Panc1 (cell line): ENCODE data around the gene LTC4S. TPM values are rescaled to one million over a fixed set of nuclear protein-coding genes. Genes with fewer than 3 reads are reported as not detected.

Source experiments
- ATAC-seq: fragments of 200-7000 bp; cut with Tn5 transposase; 2 replicates; pipeline ENCODE4 v1.9.1; 2020; ENCODE audit warnings: mild to moderate bottlenecking, moderate library complexity
- BruUV-seq: library from RNA; stranded (reverse); fragments of 400-500 nt; replicated peaks from 2 replicates; lab custom pipeline; 2021; lab: Mats Ljungman, UMichigan
- CTCF ChIA-PET: fragments of 300-600 bp; sonication (Branson Sonifier 250); formaldehyde crosslinking; loops from one replicate; lab custom pipeline; 2022; ENCODE audit warnings: antibody characterized with exemption; lab: Charles Lee
- POLR2A ChIA-PET: fragments of 300-600 bp; sonication (Branson Sonifier 250); formaldehyde crosslinking; loops from one replicate; lab custom pipeline; 2022; ENCODE audit warnings: antibody characterized with exemption; lab: Charles Lee
- DNase-seq: peaks from one replicate; pipeline ENCODE4 v3.0.0-alpha.2; 2010; ENCODE audit warnings: low read depth, low spot score
- H3K27ac ChIP-seq: 2 replicates; pipeline ENCODE4 v1.5.1; 2011; ENCODE audit warnings: mild to moderate bottlenecking, low read length, inconsistent platforms
- H3K27me3 ChIP-seq: fragments of 200-500 bp; sonication (Bioruptor generic); 2 replicates; pipeline ENCODE4 v1.6.0; 2014; ENCODE audit warnings: low read length, inconsistent platforms; ENCODE audit not compliant: control insufficient read depth, insufficient read depth
- H3K36me3 ChIP-seq: fragments of 200-500 bp; sonication (Bioruptor generic); 2 replicates; pipeline ENCODE4 v1.5.1; 2014; ENCODE audit warnings: inconsistent platforms, mild to moderate bottlenecking, low read length, moderate library complexity; ENCODE audit not compliant: control insufficient read depth, insufficient read depth
- H3K4me1 ChIP-seq: 2 replicates; pipeline ENCODE4 v1.5.1; 2011; ENCODE audit warnings: inconsistent platforms, mild to moderate bottlenecking, low read length, moderate library complexity; ENCODE audit not compliant: control insufficient read depth, insufficient read depth
- H3K4me3 ChIP-seq, 2 experiments: 2 replicates each; pipeline ENCODE4 v1.5.1; 2011 to 2012; ENCODE audit warnings: low read depth in 2 of 2, low read length in 2 of 2, mild to moderate bottlenecking in 2 of 2, inconsistent platforms in 1 of 2, moderate library complexity in 1 of 2
- H3K9me3 ChIP-seq: fragments of 200-500 bp; sonication (Bioruptor generic); 2 replicates; pipeline ENCODE4 v1.5.1; 2014; ENCODE audit warnings: low read depth, mild to moderate bottlenecking, inconsistent platforms, low read length, moderate library complexity; ENCODE audit not compliant: control insufficient read depth, insufficient read depth
- POLR2AphosphoS5 ChIP-seq: IDR thresholded peaks from 2 replicates; pipeline ENCODE4 v1.6.1; 2012; ENCODE audit warnings: mild to moderate bottlenecking, low read depth, low read length, moderate library complexity
- SIN3A ChIP-seq: IDR thresholded peaks from 2 replicates; pipeline ENCODE4 v1.6.1; 2012; ENCODE audit warnings: low read depth, mild to moderate bottlenecking, low read length, moderate library complexity, borderline replicate concordance; ENCODE audit not compliant: insufficient read depth
- TCF7L2 ChIP-seq: IDR thresholded peaks from 2 replicates; pipeline ENCODE4 v1.6.1; 2011; ENCODE audit warnings: mild to moderate bottlenecking, low read depth, low read length, inconsistent platforms
- in situ Hi-C: cut with HindIII; loops from 2 replicates; pipeline ENCODE4 v1.10.0; 2016; ENCODE audit warnings: low sequenced_read_pairs, low pct_unique_long_range_greater_than_20kb
- intact Hi-C: fragments of 100-400 bp; cut with micrococcal nuclease; formaldehyde crosslinking; loops from one replicate; pipeline ENCODE4 v1.10.0; 2022; ENCODE audit not compliant: unreplicated experiment
- total RNA-seq: library from RNA; stranded (reverse); gene quantifications from one replicate; pipeline ENCODE4 v1.2.1, GENCODE V29; 2021; ENCODE audit not compliant: unreplicated experiment
- TF ChIP-seq, protein P1 (sequence below): fragments of 450-650 bp; IDR thresholded peaks from 2 replicates; pipeline ENCODE4 v1.5.1; 2017; ENCODE audit warnings: mild to moderate bottlenecking
- TF ChIP-seq, protein P2 (sequence below), 2 experiments: IDR thresholded peaks; 2 replicates each; pipeline ENCODE4 v1.6.1; 2011 to 2012; ENCODE audit warnings: low read depth in 2 of 2, control low read depth in 1 of 2, low read length in 1 of 2, mild to moderate bottlenecking in 1 of 2, moderate library complexity in 1 of 2; ENCODE audit not compliant: insufficient read depth in 1 of 2

Gene LTC4S
- total RNA-seq, 1 experiment from 2014 or later, result 0.69 TPM

DNA sequence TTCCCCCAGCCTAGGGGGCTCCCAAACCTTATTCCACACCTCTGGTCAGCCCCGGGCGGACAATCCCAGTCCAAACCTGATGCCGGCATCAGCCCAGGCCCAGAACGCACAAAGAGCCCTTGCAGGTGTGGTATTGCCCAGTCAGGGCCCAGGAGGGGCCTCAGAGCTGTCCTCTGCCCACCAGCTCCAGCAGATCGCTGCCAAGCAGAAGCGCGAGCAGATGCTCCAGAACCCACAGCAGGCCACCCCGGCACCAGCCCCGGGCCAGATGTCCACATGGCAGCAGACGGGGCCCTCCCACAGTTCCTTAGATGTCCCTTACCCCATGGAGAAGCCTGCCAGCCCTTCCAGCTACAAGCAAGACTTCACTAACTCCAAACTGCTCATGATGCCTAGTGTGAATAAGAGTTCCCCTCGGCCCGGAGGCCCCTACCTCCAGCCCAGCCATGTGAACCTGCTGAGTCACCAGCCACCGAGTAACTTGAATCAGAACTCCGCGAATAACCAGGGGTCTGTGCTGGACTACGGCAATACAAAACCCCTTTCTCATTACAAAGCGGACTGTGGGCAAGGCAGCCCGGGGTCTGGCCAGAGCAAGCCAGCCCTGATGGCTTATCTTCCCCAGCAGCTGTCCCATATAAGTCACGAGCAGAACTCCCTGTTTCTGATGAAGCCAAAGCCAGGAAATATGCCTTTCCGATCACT lies 27.6 kb upstream of the LTC4S start:
- Histone ChIP-seq H3K4me1 (peaks cover 36% of the 10 kb centered on the region), H3K27me3 (no peaks in the 10 kb centered on the region), H3K27ac (no peak overlapping the region), H3K9me3 (no peaks in the 10 kb centered on the region), H3K36me3 (peaks cover 8% of the 10 kb centered on the region), H3K4me3 (no peak overlapping the region)
- ChIA-PET CTCF (no interaction called here), POLR2A (no interaction called here)
- TF ChIP-seq TCF7L2 (no peak), SIN3A (no peak), POLR2AphosphoS5 (no peak)
- TF ChIP-seq, protein P1, sequence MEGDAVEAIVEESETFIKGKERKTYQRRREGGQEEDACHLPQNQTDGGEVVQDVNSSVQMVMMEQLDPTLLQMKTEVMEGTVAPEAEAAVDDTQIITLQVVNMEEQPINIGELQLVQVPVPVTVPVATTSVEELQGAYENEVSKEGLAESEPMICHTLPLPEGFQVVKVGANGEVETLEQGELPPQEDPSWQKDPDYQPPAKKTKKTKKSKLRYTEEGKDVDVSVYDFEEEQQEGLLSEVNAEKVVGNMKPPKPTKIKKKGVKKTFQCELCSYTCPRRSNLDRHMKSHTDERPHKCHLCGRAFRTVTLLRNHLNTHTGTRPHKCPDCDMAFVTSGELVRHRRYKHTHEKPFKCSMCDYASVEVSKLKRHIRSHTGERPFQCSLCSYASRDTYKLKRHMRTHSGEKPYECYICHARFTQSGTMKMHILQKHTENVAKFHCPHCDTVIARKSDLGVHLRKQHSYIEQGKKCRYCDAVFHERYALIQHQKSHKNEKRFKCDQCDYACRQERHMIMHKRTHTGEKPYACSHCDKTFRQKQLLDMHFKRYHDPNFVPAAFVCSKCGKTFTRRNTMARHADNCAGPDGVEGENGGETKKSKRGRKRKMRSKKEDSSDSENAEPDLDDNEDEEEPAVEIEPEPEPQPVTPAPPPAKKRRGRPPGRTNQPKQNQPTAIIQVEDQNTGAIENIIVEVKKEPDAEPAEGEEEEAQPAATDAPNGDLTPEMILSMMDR, result no peak
- TF ChIP-seq, protein P2, sequence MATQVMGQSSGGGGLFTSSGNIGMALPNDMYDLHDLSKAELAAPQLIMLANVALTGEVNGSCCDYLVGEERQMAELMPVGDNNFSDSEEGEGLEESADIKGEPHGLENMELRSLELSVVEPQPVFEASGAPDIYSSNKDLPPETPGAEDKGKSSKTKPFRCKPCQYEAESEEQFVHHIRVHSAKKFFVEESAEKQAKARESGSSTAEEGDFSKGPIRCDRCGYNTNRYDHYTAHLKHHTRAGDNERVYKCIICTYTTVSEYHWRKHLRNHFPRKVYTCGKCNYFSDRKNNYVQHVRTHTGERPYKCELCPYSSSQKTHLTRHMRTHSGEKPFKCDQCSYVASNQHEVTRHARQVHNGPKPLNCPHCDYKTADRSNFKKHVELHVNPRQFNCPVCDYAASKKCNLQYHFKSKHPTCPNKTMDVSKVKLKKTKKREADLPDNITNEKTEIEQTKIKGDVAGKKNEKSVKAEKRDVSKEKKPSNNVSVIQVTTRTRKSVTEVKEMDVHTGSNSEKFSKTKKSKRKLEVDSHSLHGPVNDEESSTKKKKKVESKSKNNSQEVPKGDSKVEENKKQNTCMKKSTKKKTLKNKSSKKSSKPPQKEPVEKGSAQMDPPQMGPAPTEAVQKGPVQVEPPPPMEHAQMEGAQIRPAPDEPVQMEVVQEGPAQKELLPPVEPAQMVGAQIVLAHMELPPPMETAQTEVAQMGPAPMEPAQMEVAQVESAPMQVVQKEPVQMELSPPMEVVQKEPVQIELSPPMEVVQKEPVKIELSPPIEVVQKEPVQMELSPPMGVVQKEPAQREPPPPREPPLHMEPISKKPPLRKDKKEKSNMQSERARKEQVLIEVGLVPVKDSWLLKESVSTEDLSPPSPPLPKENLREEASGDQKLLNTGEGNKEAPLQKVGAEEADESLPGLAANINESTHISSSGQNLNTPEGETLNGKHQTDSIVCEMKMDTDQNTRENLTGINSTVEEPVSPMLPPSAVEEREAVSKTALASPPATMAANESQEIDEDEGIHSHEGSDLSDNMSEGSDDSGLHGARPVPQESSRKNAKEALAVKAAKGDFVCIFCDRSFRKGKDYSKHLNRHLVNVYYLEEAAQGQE (IDR thresholded peaks at IDR 0.05; ENCODE audit: insufficient read depth in 1 of 2, low read depth in 2 of 2, low read length in 1 of 2), result no peak
- intact Hi-C loops, result no loop called here
- in situ Hi-C loops, result no loop called here
- BruUV-seq, result no TSS peak
- DNase-seq, result no peak
- ATAC-seq, result no peak

DNA sequence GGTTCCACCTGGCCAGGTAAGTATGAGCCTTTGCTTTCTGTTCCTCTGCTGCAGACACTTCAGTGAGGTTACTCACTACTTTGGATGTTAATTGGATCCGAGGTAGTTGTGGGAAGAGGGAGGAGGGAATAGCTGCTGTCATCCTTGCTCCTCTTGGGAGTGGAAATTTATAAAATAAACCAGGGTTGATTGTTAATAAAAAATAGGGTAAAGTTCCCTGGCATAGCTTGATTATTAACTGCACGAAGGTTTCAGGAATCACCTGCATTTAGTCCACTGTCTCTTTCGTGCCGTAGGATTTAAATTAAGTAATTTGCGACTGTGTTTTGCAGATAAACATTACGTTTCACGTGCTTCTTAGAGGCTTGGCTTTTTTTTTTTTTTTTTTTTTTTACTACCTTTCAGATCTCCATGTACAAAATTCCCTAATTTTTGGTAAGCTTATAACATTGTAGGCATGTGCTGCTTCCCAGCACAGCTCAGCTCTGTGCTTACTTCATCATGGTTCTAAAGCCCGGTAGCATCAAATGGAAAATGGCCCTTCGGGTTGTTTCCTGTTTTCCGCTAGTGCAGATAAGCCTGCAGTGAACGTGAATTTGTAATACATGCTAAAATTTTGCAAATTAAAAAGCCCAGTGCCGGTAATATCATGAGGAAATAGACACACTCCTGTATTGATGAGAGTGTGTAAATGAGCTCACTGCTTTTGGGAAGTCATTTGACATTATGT lies 26.9 kb upstream of the LTC4S start:
- no peak for ATAC-seq
- Histone ChIP-seq H3K36me3 (peaks cover 8% of the 10 kb centered on the region), H3K27me3 (no peaks in the 10 kb centered on the region), H3K27ac (no peak overlapping the region), H3K9me3 (no peaks in the 10 kb centered on the region), H3K4me3 (no peak overlapping the region), H3K4me1 (peaks cover 32% of the 10 kb centered on the region)
- intact Hi-C loops (no loop called here), in situ Hi-C loops (no loop called here)
- no peak for DNase-seq
- TF ChIP-seq SIN3A (no peak), POLR2AphosphoS5 (no peak), TCF7L2 (no peak)
- TF ChIP-seq, protein P2 (IDR thresholded peaks at IDR 0.05; ENCODE audit: insufficient read depth in 1 of 2, low read depth in 2 of 2, low read length in 1 of 2), result no peak
- TF ChIP-seq, protein P1, result no peak
- BruUV-seq, result no TSS peak
- CTCF ChIA-PET, result interaction anchor here (0.6 kb wide), 1 partner anchor 106 kb away, joined by 4 read pairs; no protein-coding TSS in a partner anchor
- POLR2A ChIA-PET, result no interaction called here
